WTC11 (cell line): ENCODE data around the gene ABHD4. TPM values are rescaled to one million over a fixed set of nuclear protein-coding genes. Genes with fewer than 3 reads are reported as not detected.

Experiments
- ATAC-seq: fragments of 200-7000 bp; cut with Tn5 transposase; 2 replicates; pipeline ENCODE4 v1.10.0; 2021; ENCODE audit warnings: mild to moderate bottlenecking, moderate library complexity
- CTCF ChIA-PET: fragments of 300-600 bp; sonication (Branson Sonifier 250); formaldehyde crosslinking; loops from one replicate; lab custom pipeline; 2021; ENCODE audit warnings: antibody characterized with exemption; lab: Charles Lee
- POLR2A ChIA-PET: fragments of 350-600 bp; sonication (Branson Sonifier 250); formaldehyde crosslinking; loops from one replicate; lab custom pipeline; 2021; ENCODE audit warnings: antibody characterized with exemption; lab: Charles Lee
- DNase-seq: peaks from one replicate; pipeline ENCODE4 v3.0.0; 2021; ENCODE audit warnings: low spot score
- H3K27ac Mint-ChIP-seq: 2 replicates; pipeline ENCODE4 v1.8.0; 2021; ENCODE audit warnings: mixed read lengths
- H3K27me3 Mint-ChIP-seq: 2 replicates; pipeline ENCODE4 v1.8.0; 2021; ENCODE audit warnings: low read depth, mild to moderate bottlenecking, moderate library complexity, mixed read lengths
- H3K36me3 Mint-ChIP-seq: 2 replicates; pipeline ENCODE4 v1.8.0; 2021; ENCODE audit warnings: mixed read lengths
- H3K4me1 Mint-ChIP-seq: 2 replicates; pipeline ENCODE4 v1.8.0; 2022; ENCODE audit warnings: mixed read lengths
- H3K4me3 Mint-ChIP-seq: 2 replicates; pipeline ENCODE4 v1.8.0; 2021; ENCODE audit warnings: mild to moderate bottlenecking, moderate library complexity, mixed read lengths
- H3K9me3 Mint-ChIP-seq: 2 replicates; pipeline ENCODE4 v1.8.0; 2021; ENCODE audit warnings: mixed read lengths
- CBFB ChIP-seq: sonication (generic); formaldehyde crosslinking; IDR thresholded peaks from 2 replicates; pipeline ENCODE4 v1.8.1; 2022; ENCODE audit warnings: mild to moderate bottlenecking, low read depth, missing genetic modification reagents
- EMX1 ChIP-seq: fragments of 250-450 bp; sonication (Bioruptor Pico); IDR thresholded peaks from 2 replicates; pipeline ENCODE4 v1.8.0; 2021; ENCODE audit warnings: mild to moderate bottlenecking
- FOXP1 ChIP-seq: sonication (generic); formaldehyde crosslinking; IDR thresholded peaks from 2 replicates; pipeline ENCODE4 v1.8.0; 2022; ENCODE audit warnings: missing genetic modification reagents, mild to moderate bottlenecking, moderate library complexity, borderline replicate concordance
- GRHL2 ChIP-seq: fragments of 250-450 bp; sonication (Bioruptor Pico); IDR thresholded peaks from 2 replicates; pipeline ENCODE4 v1.8.0; 2022; ENCODE audit warnings: mild to moderate bottlenecking, moderate library complexity; ENCODE audit not compliant: insufficient replicate concordance, severe bottlenecking
- HMGA2 ChIP-seq: fragments of 250-450 bp; sonication (Bioruptor Pico); IDR thresholded peaks from 2 replicates; pipeline ENCODE4 v1.4.0; 2021; ENCODE audit warnings: mild to moderate bottlenecking, moderate library complexity
- MXD4 ChIP-seq: fragments of 250-450 bp; sonication (Bioruptor Pico); IDR thresholded peaks from 2 replicates; pipeline ENCODE4 v1.8.0; 2021; ENCODE audit warnings: mild to moderate bottlenecking, moderate library complexity, borderline replicate concordance
- MYBL2 ChIP-seq: sonication (generic); formaldehyde crosslinking; IDR thresholded peaks from 2 replicates; pipeline ENCODE4 v1.8.1; 2023; ENCODE audit warnings: mild to moderate bottlenecking, moderate library complexity, missing genetic modification reagents
- NFE2L1 ChIP-seq: sonication (generic); formaldehyde crosslinking; IDR thresholded peaks from 2 replicates; pipeline ENCODE4 v1.8.1; 2023; ENCODE audit warnings: missing genetic modification reagents
- NR3C1 ChIP-seq: sonication (generic); formaldehyde crosslinking; conservative IDR thresholded peaks from 2 replicates; pipeline ENCODE4 v1.8.1; 2023; ENCODE audit warnings: low read depth, mild to moderate bottlenecking, missing genetic modification reagents
- RELA ChIP-seq: sonication (generic); formaldehyde crosslinking; IDR thresholded peaks from 2 replicates; pipeline ENCODE4 v1.8.1; 2022; ENCODE audit warnings: missing genetic modification reagents, mild to moderate bottlenecking, borderline replicate concordance
- SMAD3 ChIP-seq: sonication (generic); formaldehyde crosslinking; IDR thresholded peaks from 2 replicates; pipeline ENCODE4 v1.8.0; 2022; ENCODE audit warnings: missing genetic modification reagents, mild to moderate bottlenecking, borderline replicate concordance
- SP1 ChIP-seq: sonication (generic); formaldehyde crosslinking; conservative IDR thresholded peaks from 2 replicates; pipeline ENCODE4 v1.8.1; 2022; ENCODE audit warnings: missing genetic modification reagents
- TCF7 ChIP-seq: sonication (generic); formaldehyde crosslinking; IDR thresholded peaks from 2 replicates; pipeline ENCODE4 v1.8.0; 2022; ENCODE audit warnings: mild to moderate bottlenecking, low read depth, missing genetic modification reagents, moderate library complexity
- TEAD1 ChIP-seq: sonication (generic); formaldehyde crosslinking; IDR thresholded peaks from 2 replicates; pipeline ENCODE4 v1.8.0; 2022; ENCODE audit warnings: mild to moderate bottlenecking, missing genetic modification reagents
- TEAD4 ChIP-seq: sonication (generic); formaldehyde crosslinking; IDR thresholded peaks from 2 replicates; pipeline ENCODE4 v1.8.0; 2022; ENCODE audit warnings: mild to moderate bottlenecking, missing genetic modification reagents
- ZBTB21 ChIP-seq: sonication (generic); formaldehyde crosslinking; IDR thresholded peaks from 2 replicates; pipeline ENCODE4 v1.8.1; 2023; ENCODE audit warnings: mild to moderate bottlenecking, missing genetic modification reagents, borderline replicate concordance
- ZNF219 ChIP-seq: sonication (generic); formaldehyde crosslinking; IDR thresholded peaks from 2 replicates; pipeline ENCODE4 v1.8.0; 2023; ENCODE audit warnings: missing genetic modification reagents, mild to moderate bottlenecking, borderline replicate concordance
- ZNF263 ChIP-seq: sonication (generic); formaldehyde crosslinking; IDR thresholded peaks from 2 replicates; pipeline ENCODE4 v1.8.1; 2022; ENCODE audit warnings: low read depth, mild to moderate bottlenecking, moderate library complexity, missing genetic modification reagents
- ZNF317 ChIP-seq: sonication (generic); formaldehyde crosslinking; IDR thresholded peaks from 2 replicates; pipeline ENCODE4 v1.8.1; 2023; ENCODE audit warnings: low read depth, mild to moderate bottlenecking, moderate library complexity, missing genetic modification reagents, borderline replicate concordance
- total RNA-seq: library from RNA; stranded (reverse); gene quantifications from 3 replicates; pipeline ENCODE4 v1.2.3, GENCODE V29; 2021
- TF ChIP-seq, protein P1 (sequence below): sonication (generic); formaldehyde crosslinking; IDR thresholded peaks from 2 replicates; pipeline ENCODE4 v1.8.0; 2023; ENCODE audit warnings: missing genetic modification reagents
- TF ChIP-seq, protein P2 (sequence below): sonication (generic); formaldehyde crosslinking; IDR thresholded peaks from 2 replicates; pipeline ENCODE4 v1.8.1; 2022; ENCODE audit warnings: missing genetic modification reagents, borderline replicate concordance
- TF ChIP-seq, protein P3 (sequence below): fragments of 250-450 bp; sonication (Bioruptor Pico); IDR thresholded peaks from 2 replicates; pipeline ENCODE4 v1.9.0; 2021; ENCODE audit warnings: mild to moderate bottlenecking
- TF ChIP-seq, protein P4 (sequence below): fragments of 250-450 bp; sonication (Bioruptor Pico); IDR thresholded peaks from 2 replicates; pipeline ENCODE4 v2.1.2; 2022; ENCODE audit warnings: mild to moderate bottlenecking, moderate library complexity
- TF ChIP-seq, protein P5 (sequence below): sonication (generic); formaldehyde crosslinking; IDR thresholded peaks from 2 replicates; pipeline ENCODE4 v1.8.0; 2022; ENCODE audit warnings: mild to moderate bottlenecking, missing genetic modification reagents

Gene ABHD4
- total RNA-seq, 1 experiment from 2014 or later, result 33.9 TPM

DNA sequence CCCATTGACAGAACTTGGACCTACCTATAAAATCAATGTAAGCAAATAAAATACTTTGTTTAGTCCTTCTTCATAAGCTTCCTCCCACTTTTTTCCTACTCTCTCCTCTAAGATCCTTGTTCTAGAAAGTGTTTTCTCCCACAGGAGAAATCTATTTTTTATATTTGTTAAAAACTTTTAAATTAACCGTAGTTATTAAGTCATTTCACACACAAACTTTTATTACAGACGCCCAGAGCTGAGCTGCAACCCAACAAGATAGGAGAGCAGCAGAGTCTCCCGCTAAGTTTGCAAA, 36.8 kb upstream of the ABHD4 start:
- no peak for DNase-seq
- Mint-ChIP-seq H3K4me1 (peaks cover 33% of the 10 kb centered on the region), H3K9me3 (no peaks in the 10 kb centered on the region), H3K36me3 (peaks cover 12% of the 10 kb centered on the region), H3K27ac (peak overlapping the region; percentile 72), H3K27me3 (no peaks in the 10 kb centered on the region), H3K4me3 (no peak overlapping the region)
- ChIA-PET POLR2A (no interaction called here), CTCF (interaction anchor here (1.1 to 5.2 kb wide), 4 partner anchors 9 to 205 kb away, joined by 3 to 111 read pairs (median 10); partner anchors contain the start of gene OXA1L)
- ATAC-seq, result no peak
- TF ChIP-seq CBFB (CRISPR knock-in tag) (no peak), SMAD3 (CRISPR knock-in tag) (no peak), TEAD1 (CRISPR knock-in tag) (no peak), TEAD4 (no peak), RELA (no peak), ZNF263 (CRISPR knock-in tag) (no peak), FOXP1 (no peak), NFE2L1 (no peak), ZNF219 (CRISPR knock-in tag) (no peak)
- TF ChIP-seq, protein P1, sequence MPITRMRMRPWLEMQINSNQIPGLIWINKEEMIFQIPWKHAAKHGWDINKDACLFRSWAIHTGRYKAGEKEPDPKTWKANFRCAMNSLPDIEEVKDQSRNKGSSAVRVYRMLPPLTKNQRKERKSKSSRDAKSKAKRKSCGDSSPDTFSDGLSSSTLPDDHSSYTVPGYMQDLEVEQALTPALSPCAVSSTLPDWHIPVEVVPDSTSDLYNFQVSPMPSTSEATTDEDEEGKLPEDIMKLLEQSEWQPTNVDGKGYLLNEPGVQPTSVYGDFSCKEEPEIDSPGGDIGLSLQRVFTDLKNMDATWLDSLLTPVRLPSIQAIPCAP (CRISPR knock-in tag), result no peak

DNA sequence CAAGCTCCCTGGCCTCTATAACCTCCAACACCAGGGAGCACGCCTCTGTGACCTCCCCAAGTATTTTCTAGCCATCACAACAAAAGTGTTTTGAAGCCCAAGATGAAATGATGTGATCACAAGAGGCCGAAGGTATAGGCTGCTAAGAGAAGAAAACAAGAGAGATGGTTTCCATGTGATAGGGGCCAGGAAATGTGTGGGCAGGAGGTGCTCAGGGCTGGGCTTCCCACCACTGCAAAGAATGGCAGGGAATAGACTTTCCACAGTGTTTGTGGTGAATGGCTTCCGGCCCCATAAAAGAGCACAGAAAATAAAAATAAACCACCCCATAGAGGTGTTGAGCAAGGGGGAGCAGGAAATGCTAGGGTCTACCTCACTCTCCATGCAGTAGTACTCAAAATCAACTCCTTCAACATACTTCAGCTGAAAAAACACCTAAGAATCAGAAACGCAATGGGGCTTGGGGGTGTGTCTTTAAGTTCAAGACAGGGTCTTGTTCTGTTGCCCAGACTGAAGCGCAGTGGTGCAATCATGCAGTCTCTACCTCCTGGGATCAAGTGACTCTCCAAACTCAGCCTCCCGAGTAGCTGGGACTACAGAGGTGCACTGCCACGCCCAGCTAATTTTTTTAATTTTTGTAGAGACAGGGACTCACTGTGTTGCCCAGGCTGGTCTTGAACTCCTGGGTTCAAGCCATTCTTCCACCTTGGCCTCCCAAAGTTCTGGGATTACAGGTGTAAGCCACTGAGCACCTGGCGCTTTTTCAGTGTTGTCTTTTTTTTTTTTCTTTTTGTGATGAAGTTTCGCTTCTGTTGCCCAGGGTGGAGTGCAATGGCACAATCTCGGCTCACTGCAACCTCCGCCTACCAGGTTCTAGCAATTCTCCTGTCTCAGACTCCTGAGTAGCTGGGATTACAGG, 36.2 kb upstream of the ABHD4 start:
- Mint-ChIP-seq H3K4me1 (peaks cover 30% of the 10 kb centered on the region), H3K27me3 (no peaks in the 10 kb centered on the region), H3K36me3 (peaks cover 12% of the 10 kb centered on the region), H3K4me3 (no peak overlapping the region), H3K27ac (peak overlapping the region; percentile 72), H3K9me3 (no peaks in the 10 kb centered on the region)
- ChIA-PET POLR2A (no interaction called here), CTCF (interaction anchor here (1.1 to 5.2 kb wide), 2 partner anchors 9 to 74 kb away, joined by 3 to 111 read pairs; no protein-coding TSS in a partner anchor)
- TF ChIP-seq MYBL2 (CRISPR knock-in tag), result no peak
- no peak for TF ChIP-seq GRHL2 (CRISPR knock-in tag)
- TF ChIP-seq TCF7 (CRISPR knock-in tag), result no peak
- TF ChIP-seq, protein P2, sequence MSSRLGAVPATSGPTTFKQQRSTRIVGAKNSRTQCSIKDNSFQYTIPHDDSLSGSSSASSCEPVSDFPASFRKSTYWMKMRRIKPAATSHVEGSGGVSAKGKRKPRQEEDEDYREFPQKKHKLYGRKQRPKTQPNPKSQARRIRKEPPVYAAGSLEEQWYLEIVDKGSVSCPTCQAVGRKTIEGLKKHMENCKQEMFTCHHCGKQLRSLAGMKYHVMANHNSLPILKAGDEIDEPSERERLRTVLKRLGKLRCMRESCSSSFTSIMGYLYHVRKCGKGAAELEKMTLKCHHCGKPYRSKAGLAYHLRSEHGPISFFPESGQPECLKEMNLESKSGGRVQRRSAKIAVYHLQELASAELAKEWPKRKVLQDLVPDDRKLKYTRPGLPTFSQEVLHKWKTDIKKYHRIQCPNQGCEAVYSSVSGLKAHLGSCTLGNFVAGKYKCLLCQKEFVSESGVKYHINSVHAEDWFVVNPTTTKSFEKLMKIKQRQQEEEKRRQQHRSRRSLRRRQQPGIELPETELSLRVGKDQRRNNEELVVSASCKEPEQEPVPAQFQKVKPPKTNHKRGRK (CRISPR knock-in tag), result no peak
- no peak for TF ChIP-seq ZNF317
- no peak for TF ChIP-seq HMGA2 (CRISPR knock-in tag)
- no peak for TF ChIP-seq ZBTB21 (CRISPR knock-in tag)
- TF ChIP-seq EMX1 (CRISPR knock-in tag), result no peak
- TF ChIP-seq SP1 (CRISPR knock-in tag), result no peak
- TF ChIP-seq NR3C1 (CRISPR knock-in tag), result no peak
- no peak for ATAC-seq
- DNase-seq, result no peak

DNA sequence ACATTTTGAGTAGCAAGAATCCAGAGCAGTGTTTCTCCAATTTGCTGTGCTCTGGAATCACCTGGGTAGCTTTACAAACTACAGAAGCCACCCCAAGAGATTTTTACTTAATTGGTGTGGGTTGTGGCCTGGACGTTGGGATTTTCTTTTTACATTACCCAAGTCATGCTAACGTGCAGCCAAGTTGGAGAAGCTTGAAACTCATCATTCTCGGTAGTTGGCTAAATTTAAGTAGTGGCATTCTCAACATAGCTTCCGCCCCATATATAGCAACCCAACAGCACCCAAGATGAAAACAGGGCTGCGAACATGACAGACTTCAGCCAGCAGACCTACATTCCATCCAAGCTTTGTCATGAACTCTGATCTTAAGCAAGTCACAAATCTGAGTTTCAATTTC, 34.1 kb upstream of the ABHD4 start:
- Mint-ChIP-seq H3K27ac (no peak overlapping the region), H3K4me3 (no peak overlapping the region), H3K36me3 (peaks cover 20% of the 10 kb centered on the region), H3K4me1 (peaks cover 19% of the 10 kb centered on the region), H3K27me3 (no peaks in the 10 kb centered on the region), H3K9me3 (no peaks in the 10 kb centered on the region)
- ATAC-seq (no peak), DNase-seq (no peak)
- ChIA-PET POLR2A (no interaction called here), CTCF (interaction anchor here (0.8 kb wide), 1 partner anchor 26 kb away, joined by 3 read pairs; the partner anchor contains the start of gene DAD1)
- TF ChIP-seq ZNF317 (no peak), ZNF219 (CRISPR knock-in tag) (no peak), MXD4 (CRISPR knock-in tag) (no peak), CBFB (CRISPR knock-in tag) (no peak), TCF7 (CRISPR knock-in tag) (no peak)
- TF ChIP-seq, protein P3, sequence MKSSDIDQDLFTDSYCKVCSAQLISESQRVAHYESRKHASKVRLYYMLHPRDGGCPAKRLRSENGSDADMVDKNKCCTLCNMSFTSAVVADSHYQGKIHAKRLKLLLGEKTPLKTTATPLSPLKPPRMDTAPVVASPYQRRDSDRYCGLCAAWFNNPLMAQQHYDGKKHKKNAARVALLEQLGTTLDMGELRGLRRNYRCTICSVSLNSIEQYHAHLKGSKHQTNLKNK (CRISPR knock-in tag), result no peak
- TF ChIP-seq, protein P4, sequence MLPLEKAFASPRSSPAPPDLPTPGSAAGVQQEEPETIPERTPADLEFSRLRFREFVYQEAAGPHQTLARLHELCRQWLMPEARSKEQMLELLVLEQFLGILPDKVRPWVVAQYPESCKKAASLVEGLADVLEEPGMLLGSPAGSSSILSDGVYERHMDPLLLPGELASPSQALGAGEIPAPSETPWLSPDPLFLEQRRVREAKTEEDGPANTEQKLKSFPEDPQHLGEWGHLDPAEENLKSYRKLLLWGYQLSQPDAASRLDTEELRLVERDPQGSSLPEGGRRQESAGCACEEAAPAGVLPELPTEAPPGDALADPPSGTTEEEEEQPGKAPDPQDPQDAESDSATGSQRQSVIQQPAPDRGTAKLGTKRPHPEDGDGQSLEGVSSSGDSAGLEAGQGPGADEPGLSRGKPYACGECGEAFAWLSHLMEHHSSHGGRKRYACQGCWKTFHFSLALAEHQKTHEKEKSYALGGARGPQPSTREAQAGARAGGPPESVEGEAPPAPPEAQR (CRISPR knock-in tag), result no peak
- TF ChIP-seq, protein P5, sequence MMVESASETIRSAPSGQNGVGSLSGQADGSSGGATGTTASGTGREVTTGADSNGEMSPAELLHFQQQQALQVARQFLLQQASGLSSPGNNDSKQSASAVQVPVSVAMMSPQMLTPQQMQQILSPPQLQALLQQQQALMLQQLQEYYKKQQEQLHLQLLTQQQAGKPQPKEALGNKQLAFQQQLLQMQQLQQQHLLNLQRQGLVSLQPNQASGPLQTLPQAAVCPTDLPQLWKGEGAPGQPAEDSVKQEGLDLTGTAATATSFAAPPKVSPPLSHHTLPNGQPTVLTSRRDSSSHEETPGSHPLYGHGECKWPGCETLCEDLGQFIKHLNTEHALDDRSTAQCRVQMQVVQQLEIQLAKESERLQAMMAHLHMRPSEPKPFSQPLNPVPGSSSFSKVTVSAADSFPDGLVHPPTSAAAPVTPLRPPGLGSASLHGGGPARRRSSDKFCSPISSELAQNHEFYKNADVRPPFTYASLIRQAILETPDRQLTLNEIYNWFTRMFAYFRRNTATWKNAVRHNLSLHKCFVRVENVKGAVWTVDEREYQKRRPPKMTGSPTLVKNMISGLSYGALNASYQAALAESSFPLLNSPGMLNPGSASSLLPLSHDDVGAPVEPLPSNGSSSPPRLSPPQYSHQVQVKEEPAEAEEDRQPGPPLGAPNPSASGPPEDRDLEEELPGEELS (CRISPR knock-in tag), result no peak
- TF ChIP-seq, all 79 proteins: peak for 0
